Neuronal stem cell (in vitro differentiated cells): Measurements from ENCODE around the gene CDKL4.
"Not testable (repeated sequence)": the region's sequence is repeated elsewhere in the genome, so short reads cannot be mapped to it uniquely, and the experiment has no call there.

Experiments used
- DNase-seq: peaks from one replicate; pipeline ENCODE4 v3.0.0-alpha.2; 2013; ENCODE audit warnings: low spot score
- H2AFZ ChIP-seq: one replicate; pipeline ENCODE4 v1.6.1; 2013; ENCODE audit warnings: mild to moderate bottlenecking, low read length, inconsistent platforms
- H2AK5ac ChIP-seq: 2 replicates; pipeline ENCODE4 v1.6.1; 2013; ENCODE audit warnings: low read depth, mild to moderate bottlenecking, inconsistent platforms, low read length, moderate library complexity, mixed read lengths
- H2BK120ac ChIP-seq: 2 replicates; pipeline ENCODE4 v1.6.1; 2013; ENCODE audit warnings: low read depth, mild to moderate bottlenecking, inconsistent platforms, low read length, moderate library complexity, mixed read lengths
- H2BK12ac ChIP-seq: one replicate; pipeline ENCODE4 v1.6.1; 2013; ENCODE audit warnings: low read length, inconsistent platforms
- H2BK15ac ChIP-seq: 2 replicates; pipeline ENCODE4 v1.6.1; 2013; ENCODE audit warnings: mild to moderate bottlenecking, low read length, inconsistent platforms, mixed read lengths
- H2BK5ac ChIP-seq: one replicate; pipeline ENCODE4 v1.6.1; 2013; ENCODE audit warnings: inconsistent platforms, mild to moderate bottlenecking, low read length, moderate library complexity
- H3K14ac ChIP-seq: one replicate; pipeline ENCODE4 v1.6.1; 2013; ENCODE audit warnings: low read length, inconsistent platforms
- H3K18ac ChIP-seq: 2 replicates; pipeline ENCODE4 v1.6.1; 2013; ENCODE audit warnings: low read length, inconsistent platforms
- H3K23ac ChIP-seq: 2 replicates; pipeline ENCODE4 v1.6.1; 2013; ENCODE audit warnings: low read depth, mild to moderate bottlenecking, mixed read lengths, low read length, inconsistent platforms; ENCODE audit not compliant: poor library complexity
- H3K27ac ChIP-seq: replicated peaks from 3 replicates; pipeline ENCODE4 v1.5.1; 2013; ENCODE audit warnings: low read length, inconsistent platforms
- H3K27me3 ChIP-seq, 3 experiments: 2 replicates each; pipeline ENCODE4 v1.6.1; 2013; ENCODE audit warnings: low read length in 3 of 3, mild to moderate bottlenecking in 2 of 3, inconsistent platforms in 1 of 3, low read depth in 1 of 3, mixed read lengths in 1 of 3, moderate library complexity in 1 of 3; ENCODE audit not compliant: control insufficient read depth in 3 of 3, insufficient read depth in 3 of 3
- H3K36me3 ChIP-seq, 2 donors: replicated peaks in 1 of 2; 2 replicates each; pipeline ENCODE4 v1.6.1; 2013; ENCODE audit warnings: low read length in 2 of 2; ENCODE audit not compliant: control insufficient read depth in 2 of 2, insufficient read depth in 2 of 2
- H3K4ac ChIP-seq: 2 replicates; pipeline ENCODE4 v1.6.1; 2013; ENCODE audit warnings: inconsistent platforms, mild to moderate bottlenecking, low read length, moderate library complexity
- H3K4me1 ChIP-seq, 2 donors: 1 replicate in 1 of 2; 2 replicates in 1 of 2; pipeline ENCODE4 v1.6.1; 2013; ENCODE audit warnings: low read length in 2 of 2, low read depth in 1 of 2; ENCODE audit not compliant: control insufficient read depth in 2 of 2, insufficient read depth in 1 of 2
- H3K4me2 ChIP-seq: one replicate; pipeline ENCODE4 v1.6.1; 2013; ENCODE audit warnings: mild to moderate bottlenecking, low read length, inconsistent platforms; ENCODE audit not compliant: insufficient read depth, poor library complexity, severe bottlenecking
- H3K4me3 ChIP-seq, 2 donors: 2 replicates each; pipeline ENCODE4 v1.5.1; 2013; ENCODE audit warnings: low read length in 2 of 2, mild to moderate bottlenecking in 2 of 2, inconsistent platforms in 1 of 2, moderate library complexity in 1 of 2
- H3K79me1 ChIP-seq: one replicate; pipeline ENCODE4 v1.6.1; 2013; ENCODE audit warnings: low read depth, mild to moderate bottlenecking, inconsistent platforms, low read length, moderate library complexity
- H3K9ac ChIP-seq: one replicate; pipeline ENCODE4 v1.6.1; 2013; ENCODE audit warnings: mild to moderate bottlenecking, low read depth, low read length, inconsistent platforms; ENCODE audit not compliant: poor library complexity
- H3K9me3 ChIP-seq, 2 donors: replicated peaks in 1 of 2; 2 replicates each; pipeline versions ENCODE3 to v1.6.1; 2013; ENCODE audit warnings: low read length in 2 of 2, mild to moderate bottlenecking in 2 of 2, inconsistent platforms in 1 of 2, low read depth in 1 of 2, mixed read lengths in 1 of 2, moderate library complexity in 1 of 2; ENCODE audit not compliant: control insufficient read depth in 2 of 2, insufficient read depth in 1 of 2
- H4K8ac ChIP-seq: one replicate; pipeline ENCODE4 v1.6.1; 2013; ENCODE audit warnings: low read depth, mild to moderate bottlenecking, inconsistent platforms, low read length, moderate library complexity
- H4K91ac ChIP-seq: one replicate; pipeline ENCODE4 v1.6.1; 2013; ENCODE audit warnings: low read length, low read depth, mild to moderate bottlenecking, inconsistent platforms; ENCODE audit not compliant: poor library complexity
- WGBS, 2 donors: extraction: QIAGEN DNeasy Blood & Tissue Kit; methylation state at CpG; one replicate each; pipeline ENCODE4 v1.1.7; 2013; ENCODE audit warnings: missing lambda C conversion rate in 2 of 2, mixed read lengths in 1 of 2; ENCODE audit not compliant: insufficient read length in 2 of 2, insufficient replicate concordance in 1 of 2; ENCODE audit errors: extremely low coverage in 2 of 2; 5-methylcytosine and 5-hydroxymethylcytosine counted together

Gene CDKL4

GRCh38 chr2:39197003-39197402, 46.8 kb downstream of the CDKL4 start:
- not testable (repeated sequence) for H3K23ac ChIP-seq, H3K4me1 ChIP-seq, H3K9me3 ChIP-seq, H3K9ac ChIP-seq, H3K14ac ChIP-seq, H3K36me3 ChIP-seq, H3K27ac ChIP-seq, H4K8ac ChIP-seq, H3K4me3 ChIP-seq, H3K79me1 ChIP-seq, DNase-seq, H2AFZ ChIP-seq, H3K4ac ChIP-seq, H2BK5ac ChIP-seq, H2BK15ac ChIP-seq, H2BK12ac ChIP-seq, H2BK120ac ChIP-seq, H3K27me3 ChIP-seq, H3K4me2 ChIP-seq, H3K18ac ChIP-seq, H2AK5ac ChIP-seq, H4K91ac ChIP-seq
- no CpG with 5 or more reads among the region's 2 CpGs for WGBS, 2 donors

GRCh38 chr2:39194686-39195085, 49.1 kb downstream of the CDKL4 start:
- no peak for DNase-seq
- Histone ChIP-seq H2BK15ac (no peak overlapping the region), H3K36me3 (no peaks in the 10 kb centered on the region), H3K9me3 (peaks cover 0 to 1% of the 10 kb centered on the region in 2 donors), H3K18ac (no peak overlapping the region), H2AFZ (no peak overlapping the region), H3K4ac (no peak overlapping the region), H4K8ac (no peak overlapping the region), H2BK12ac (no peak overlapping the region), H3K4me3 (no peak overlapping the region), H2AK5ac (no peak overlapping the region), H3K4me2 (no peak overlapping the region), H3K9ac (no peak overlapping the region), H3K4me1 (no peaks in the 10 kb centered on the region), H3K23ac (no peak overlapping the region), H3K79me1 (no peaks in the 10 kb centered on the region), H3K27me3 (no peaks in the 10 kb centered on the region), H4K91ac (no peak overlapping the region), H3K14ac (no peak overlapping the region), H2BK120ac (no peak overlapping the region), H3K27ac (no peak overlapping the region), H2BK5ac (no peak overlapping the region)
- WGBS, 2 donors: no CpG with 5 or more reads among the region's 3 CpGs

GRCh38 chr2:39188960-39189494, 54.7 kb downstream of the CDKL4 start:
- Histone ChIP-seq H2AFZ (no peak overlapping the region), H3K23ac (no peak overlapping the region), H3K4ac (no peak overlapping the region), H3K14ac (no peak overlapping the region), H3K4me3 (no peak overlapping the region), H3K9ac (no peak overlapping the region), H2BK120ac (no peak overlapping the region), H4K91ac (no peak overlapping the region), H2AK5ac (no peak overlapping the region), H3K36me3 (no peaks in the 10 kb centered on the region), H3K27me3 (no peaks in the 10 kb centered on the region), H3K4me1 (no peaks in the 10 kb centered on the region), H3K4me2 (no peak overlapping the region), H3K18ac (no peak overlapping the region), H2BK15ac (no peak overlapping the region), H3K27ac (no peak overlapping the region), H3K79me1 (no peaks in the 10 kb centered on the region), H3K9me3 (no peaks in the 10 kb centered on the region), H4K8ac (no peak overlapping the region), H2BK5ac (no peak overlapping the region), H2BK12ac (no peak overlapping the region)
- no peak for DNase-seq
- WGBS, 2 donors: no CpG with 5 or more reads among the region's 4 CpGs

GRCh38 chr2:39183673-39184072, 60.1 kb downstream of the CDKL4 start:
- no peak overlapping the region for H3K14ac ChIP-seq
- no peak overlapping the region for H2AK5ac ChIP-seq
- no peaks in the 10 kb centered on the region for H3K9me3 ChIP-seq
- no peak overlapping the region for H3K4ac ChIP-seq
- H2BK12ac ChIP-seq: no peak overlapping the region
- H3K4me3 ChIP-seq: no peak overlapping the region
- no peak overlapping the region for H2BK120ac ChIP-seq
- no peak overlapping the region for H4K8ac ChIP-seq
- WGBS, 2 donors: no CpG with 5 or more reads among the region's 2 CpGs
- H2BK5ac ChIP-seq: no peak overlapping the region
- no peak overlapping the region for H4K91ac ChIP-seq
- no peak overlapping the region for H2AFZ ChIP-seq
- H3K27ac ChIP-seq: no peak overlapping the region
- no peaks in the 10 kb centered on the region for H3K4me1 ChIP-seq
- no peak for DNase-seq
- no peak overlapping the region for H3K18ac ChIP-seq
- H3K27me3 ChIP-seq: peaks cover 0 to under 1% (median 0%) of the 10 kb centered on the region in 3 experiments
- H3K23ac ChIP-seq: no peak overlapping the region
- H3K9ac ChIP-seq: no peak overlapping the region
- no peak overlapping the region for H3K4me2 ChIP-seq
- H3K79me1 ChIP-seq: no peaks in the 10 kb centered on the region
- no peak overlapping the region for H2BK15ac ChIP-seq
- no peaks in the 10 kb centered on the region for H3K36me3 ChIP-seq
